Gastroesophageal sphincter (tissue), 4 donors: ENCODE data around the gene CPNE7. TPM values are rescaled to one million over a fixed set of nuclear protein-coding genes. Genes with fewer than 3 reads are reported as not detected.

Source experiments
- ATAC-seq: fragments of 150-250 bp; one replicate; pipeline ENCODE4 v1.9.1; 2016; ENCODE audit warnings: mild to moderate bottlenecking, moderate library complexity
- H3K27ac ChIP-seq, 4 donors: fragments of 200-600 bp; sonication (generic) in 3 of 4; 1 replicate in 3 of 4; 2 replicates in 1 of 4; pipeline ENCODE4 v1.5.1; 2016 to 2019
- H3K27me3 ChIP-seq: fragments of 200-600 bp; sonication (generic); one replicate; pipeline ENCODE4 v1.5.1; 2019
- H3K36me3 ChIP-seq, 2 donors: fragments of 200-600 bp; sonication (generic); one replicate each; pipeline ENCODE4 v1.5.1; 2019; ENCODE audit warnings: control low read depth in 1 of 2
- H3K4me1 ChIP-seq, 3 donors: fragments of 200-600 bp; sonication (generic); 1 replicate in 2 of 3; 2 replicates in 1 of 3; pipeline ENCODE4 v1.5.1; 2016 to 2019; ENCODE audit warnings: control low read depth in 2 of 3
- H3K4me3 ChIP-seq, 2 donors: fragments of 200-600 bp; sonication (generic); one replicate each; pipeline ENCODE4 v1.5.1; 2019; ENCODE audit warnings: mild to moderate bottlenecking in 1 of 2, moderate library complexity in 1 of 2
- H3K9me3 ChIP-seq, 3 donors: fragments of 200-600 bp; sonication (generic); one replicate each; pipeline ENCODE4 v1.5.1; 2017 to 2019; ENCODE audit warnings: control low read depth in 2 of 3
- CTCF ChIP-seq, 4 experiments: fragments of 200-600 bp in 2 of 4; fragments of 450-650 bp in 2 of 4; sonication (generic) in 1 of 4; IDR thresholded peaks; one replicate each; pipeline ENCODE4 v1.5.1; 2017 to 2019; ENCODE audit warnings: antibody characterized with exemption in 4 of 4, mild to moderate bottlenecking in 2 of 4, moderate library complexity in 2 of 4
- EP300 ChIP-seq: sonication (generic); formaldehyde crosslinking; IDR thresholded peaks from one replicate; pipeline ENCODE4 v1.6.1; 2017; ENCODE audit warnings: antibody characterized with exemption, mild to moderate bottlenecking
- POLR2A ChIP-seq, 2 donors: fragments of 450-650 bp; IDR thresholded peaks; one replicate each; pipeline ENCODE4 v1.6.1; 2017; ENCODE audit warnings: antibody characterized with exemption in 2 of 2, mild to moderate bottlenecking in 2 of 2, moderate library complexity in 1 of 2
- POLR2AphosphoS5 ChIP-seq: sonication (generic); formaldehyde crosslinking; IDR thresholded peaks from one replicate; pipeline ENCODE4 v1.6.1; 2017; ENCODE audit warnings: antibody characterized with exemption
- WGBS, 2 donors: methylation state at CpG; one replicate each; pipeline ENCODE4 v1.1.5; 2018; ENCODE audit warnings: low coverage in 1 of 2; 5-methylcytosine and 5-hydroxymethylcytosine counted together
- total RNA-seq, 4 donors: library from RNA; depleted of rRNA; stranded (reverse); fragments of >200 nt; gene quantifications; one replicate each; pipeline ENCODE4 v1.1.0, GENCODE V29; 2016

The CPNE7 gene
- total RNA-seq, 4 donors from 2014 or later = 0.67 to 1.8 TPM; not detected in 2

GRCh38 chr16:89563639-89564392, 11.7 kb upstream of the CPNE7 start:
- peaks cover 0 to 40% of the 10 kb centered on the region in 2 donors for H3K36me3 ChIP-seq
- WGBS, 2 donors = 47 to 54% methylated on average over 4 of the region's 12 CpGs
- no peaks in the 10 kb centered on the region for H3K9me3 ChIP-seq
- H3K27me3 ChIP-seq = peaks cover 10% of the 10 kb centered on the region
- TF ChIP-seq POLR2A (IDR thresholded peaks at IDR 0.05) = no peak
- no peak for TF ChIP-seq POLR2AphosphoS5
- no peak for TF ChIP-seq EP300
- TF ChIP-seq CTCF (IDR thresholded peaks at IDR 0.05) = no peak
- H3K27ac ChIP-seq = no peak overlapping the region
- no peak overlapping the region for H3K4me3 ChIP-seq
- no peak for ATAC-seq
- H3K4me1 ChIP-seq = peaks cover 0 to 67% (median 31%) of the 10 kb centered on the region in 3 donors

GRCh38 chr16:89564476-89565255, 10.9 kb upstream of the CPNE7 start:
- peaks cover 19% of the 10 kb centered on the region for H3K27me3 ChIP-seq
- no peak for TF ChIP-seq POLR2A (IDR thresholded peaks at IDR 0.05)
- no peak for TF ChIP-seq POLR2AphosphoS5
- TF ChIP-seq EP300 = no peak
- no peak for TF ChIP-seq CTCF (IDR thresholded peaks at IDR 0.05)
- H3K4me1 ChIP-seq = peaks cover 0 to 59% (median 27%) of the 10 kb centered on the region in 3 donors
- H3K36me3 ChIP-seq = peaks cover 0 to 40% of the 10 kb centered on the region in 2 donors
- WGBS, 2 donors = 41 to 56% methylated on average over 5 to 9 of the region's 22 CpGs
- ATAC-seq = no peak
- no peak overlapping the region for H3K4me3 ChIP-seq
- H3K27ac ChIP-seq = peak overlapping the region in 1 of 4 donors; percentile 25
- H3K9me3 ChIP-seq = no peaks in the 10 kb centered on the region

GRCh38 chr16:89565256-89565505, 10.4 kb upstream of the CPNE7 start:
- peaks cover 0 to 40% of the 10 kb centered on the region in 2 donors for H3K36me3 ChIP-seq
- no peak overlapping the region for H3K4me3 ChIP-seq
- H3K27me3 ChIP-seq = peaks cover 24% of the 10 kb centered on the region
- no peak for TF ChIP-seq EP300
- peaks cover 0 to 56% (median 26%) of the 10 kb centered on the region in 3 donors for H3K4me1 ChIP-seq
- H3K27ac ChIP-seq = peak overlapping the region in 2 of 4 donors; percentile 22 to 25
- no peak for ATAC-seq
- H3K9me3 ChIP-seq = no peaks in the 10 kb centered on the region
- no CpG with 5 or more reads among the region's 3 CpGs for WGBS, 2 donors

- WGBS, 2 donors = 9 to 10% methylated on average over 8 of the region's 46 CpGs
- Histone ChIP-seq H3K36me3 (peaks cover 0 to 40% of the 10 kb centered on the region in 2 donors), H3K4me3 (peak overlapping the region in 1 of 2 donors; percentile 13), H3K9me3 (no peaks in the 10 kb centered on the region), H3K27ac (peak overlapping the region in 3 of 4 donors; percentile 9 to 25 (median 22)), H3K27me3 (peaks cover 29% of the 10 kb centered on the region), H3K4me1 (peaks cover 0 to 56% (median 26%) of the 10 kb centered on the region in 3 donors)
- peak; percentile 43 for ATAC-seq
- TF ChIP-seq POLR2A (IDR thresholded peaks at IDR 0.05) (no peak), CTCF (IDR thresholded peaks at IDR 0.05) (peak in 3 of 4 experiments; percentile 23 to 61 (median 42)), POLR2AphosphoS5 (peak; percentile 33), EP300 (no peak)
Observed at GRCh38 chr16:89565506-89566372, 9.8 kb upstream of the CPNE7 start.
